ENCODE measurements around the gene RCL1.

RCL1 gene

GRCh38 chr9:4762108-4762885 lies 30.4 kb upstream of the RCL1 start:
- intact Hi-C loops (cut with DNase I; ENCODE audit: low total_unique reads): loop anchor here (5.0 kb wide), 1 partner anchor 225 kb away; the partner anchor contains the start of gene JAK2
- H3K27ac ChIP-seq: peak overlapping the region; percentile 44 to 66
- H3K4me3 ChIP-seq: peak overlapping the region; percentile 26 to 43
- no peaks in the 10 kb centered on the region for H3K27me3 ChIP-seq
- H3K4me1 ChIP-seq: peaks cover 0 to 19% (median 15%) of the 10 kb centered on the region in 4 donors
- peak; percentile 80 to 84 for DNase-seq
- TF ChIP-seq CTCF (IDR thresholded peaks at IDR 0.05): peak; percentile 77 to 83
- H3K36me3 ChIP-seq: no peaks in the 10 kb centered on the region
- H3K9me3 ChIP-seq: no peaks in the 10 kb centered on the region

GRCh38 chr9:4762886-4763541 lies 29.7 kb upstream of the RCL1 start:
- no peaks in the 10 kb centered on the region for H3K36me3 ChIP-seq
- H3K27ac ChIP-seq: peak overlapping the region; percentile 44 to 66
- no peaks in the 10 kb centered on the region for H3K9me3 ChIP-seq
- peak overlapping the region; percentile 26 to 43 for H3K4me3 ChIP-seq
- intact Hi-C loops (cut with DNase I; ENCODE audit: low total_unique reads): loop anchor here (5.0 kb wide), 1 partner anchor 224 kb away; the partner anchor contains the start of gene JAK2
- peaks cover 0 to 19% (median 15%) of the 10 kb centered on the region in 4 donors for H3K4me1 ChIP-seq
- TF ChIP-seq CTCF (IDR thresholded peaks at IDR 0.05): no peak
- H3K27me3 ChIP-seq: no peaks in the 10 kb centered on the region
- DNase-seq: peak; percentile 32 to 69

GRCh38 chr9:4764033-4764432 lies 28.7 kb upstream of the RCL1 start:
- DNase-seq: no peak
- Histone ChIP-seq H3K4me3 (no peak overlapping the region), H3K4me1 (peaks cover 0 to 18% (median 15%) of the 10 kb centered on the region in 4 donors), H3K9me3 (no peaks in the 10 kb centered on the region), H3K27ac (peak overlapping the region; percentile 44 to 66), H3K27me3 (no peaks in the 10 kb centered on the region), H3K36me3 (no peaks in the 10 kb centered on the region)
- TF ChIP-seq CTCF (IDR thresholded peaks at IDR 0.05): no peak
- intact Hi-C loops (cut with DNase I; ENCODE audit: low total_unique reads): loop anchor here (5.0 kb wide), 1 partner anchor 223 kb away; the partner anchor contains the start of gene JAK2

DNA sequence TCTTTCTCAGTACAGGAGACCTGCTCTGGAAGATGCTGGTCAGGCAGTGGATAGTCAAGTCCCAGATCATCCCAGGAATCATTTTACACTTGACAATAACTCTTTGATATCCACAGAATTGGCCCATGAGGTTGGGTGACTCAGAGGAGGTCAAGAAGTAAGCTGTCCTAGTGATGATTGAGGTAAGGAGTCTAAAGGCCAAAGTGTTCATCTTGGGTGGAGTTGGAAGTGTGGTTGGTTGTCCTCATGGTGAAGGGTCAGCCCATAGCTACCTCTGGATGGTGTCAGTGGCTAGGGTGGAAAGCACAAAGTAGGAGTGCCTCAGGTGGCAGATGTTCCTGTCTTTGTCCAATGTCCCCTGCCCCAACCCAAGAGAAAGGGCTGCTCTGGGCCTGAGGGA lies 24.1 kb upstream of the RCL1 start:
- Histone ChIP-seq H3K4me1 (peaks cover 0 to 4% (median 1%) of the 10 kb centered on the region in 4 donors), H3K27me3 (no peaks in the 10 kb centered on the region), H3K36me3 (no peaks in the 10 kb centered on the region), H3K27ac (no peak overlapping the region), H3K4me3 (no peak overlapping the region), H3K9me3 (no peaks in the 10 kb centered on the region)
- no peak for TF ChIP-seq CTCF (IDR thresholded peaks at IDR 0.05)
- DNase-seq: no peak
- intact Hi-C loops (cut with DNase I; ENCODE audit: low total_unique reads): no loop called here

DNA sequence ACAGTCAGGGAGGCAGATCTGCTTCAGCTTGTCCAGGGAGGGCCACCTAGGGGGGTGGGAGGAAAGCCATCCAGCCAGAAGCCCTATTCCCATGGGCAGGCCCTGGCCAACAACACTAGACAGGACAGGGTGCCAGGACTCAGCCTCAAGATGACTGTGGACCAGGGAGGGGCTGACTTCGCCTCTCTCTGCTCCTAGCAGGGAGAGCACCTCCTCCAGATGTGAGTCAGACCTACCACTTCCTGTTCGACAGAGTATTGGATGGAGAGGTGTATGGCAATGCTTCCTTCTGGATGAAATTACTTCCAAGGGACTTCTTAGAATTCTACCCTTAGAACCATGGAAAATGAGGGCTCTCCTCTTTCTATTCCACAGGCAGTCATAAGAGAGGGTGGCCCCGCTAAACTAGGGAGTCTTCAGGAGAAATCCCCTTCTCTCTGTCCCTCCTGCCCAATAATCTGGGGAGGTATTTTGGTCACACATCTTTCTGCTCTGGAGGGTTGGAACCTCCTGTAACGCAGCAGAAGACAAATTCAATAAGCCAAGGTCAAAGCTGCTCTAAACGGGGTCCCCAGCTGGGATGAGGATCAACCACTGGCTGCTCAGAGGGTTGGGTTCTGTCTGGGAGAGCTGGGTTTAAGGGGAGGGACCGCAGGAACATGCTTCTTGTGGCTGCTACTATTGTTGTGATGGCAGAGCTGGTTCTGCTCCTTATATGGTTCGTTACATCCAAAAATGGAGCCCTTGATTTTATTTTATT lies 23.2 kb upstream of the RCL1 start:
- peaks cover 0 to 10% (median 5%) of the 10 kb centered on the region in 4 donors for H3K4me1 ChIP-seq
- no peak for TF ChIP-seq CTCF (IDR thresholded peaks at IDR 0.05)
- no peak overlapping the region for H3K27ac ChIP-seq
- no peaks in the 10 kb centered on the region for H3K9me3 ChIP-seq
- H3K27me3 ChIP-seq: no peaks in the 10 kb centered on the region
- intact Hi-C loops (cut with DNase I; ENCODE audit: low total_unique reads): no loop called here
- no peak for DNase-seq
- no peaks in the 10 kb centered on the region for H3K36me3 ChIP-seq
- H3K4me3 ChIP-seq: no peak overlapping the region
